ENCODE data around the gene PALLD. TPM values are rescaled to one million over a fixed set of nuclear protein-coding genes. Genes with fewer than 3 reads are reported as not detected.

PALLD gene
- total RNA-seq, 1 experiment from 2014 or later = 6.5 TPM

DNA sequence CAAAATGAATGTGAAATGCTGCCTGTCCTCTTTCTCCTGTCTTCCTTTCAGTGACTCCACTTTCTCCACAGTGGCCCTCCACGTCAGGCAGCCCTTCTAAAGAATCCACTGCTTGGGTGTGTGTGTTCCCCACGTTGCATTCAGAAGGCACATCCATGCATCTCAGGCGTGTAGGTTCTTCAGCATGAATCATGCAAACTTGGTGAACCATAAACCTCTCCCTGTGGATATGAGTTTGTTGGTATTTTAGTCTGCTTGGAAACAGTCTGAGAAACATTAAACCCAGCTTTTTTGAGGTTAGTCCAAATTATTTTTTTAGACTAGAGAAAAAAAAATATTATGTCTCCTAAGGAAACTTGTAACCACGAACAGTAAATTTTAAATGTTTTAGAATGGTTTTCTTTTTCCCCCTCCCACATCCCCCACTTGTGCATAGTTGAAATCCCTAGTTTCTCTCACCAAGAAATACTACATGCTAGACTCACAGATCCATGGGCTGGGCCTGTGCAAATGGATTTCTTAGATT, 261.6 kb downstream of the PALLD start:
- H3K27me3 ChIP-seq (ENCODE audit: control insufficient read depth, insufficient read depth, low read length) = no peaks in the 10 kb centered on the region
- in situ Hi-C loops (cut with HindIII; ENCODE audit: low pct_unique_long_range_greater_than_20kb, low sequenced_read_pairs) = no loop called here
- TF ChIP-seq SIN3A (IDR thresholded peaks at IDR 0.05; ENCODE audit: borderline replicate concordance, insufficient read depth, low read depth, low read length) (no peak), TCF7L2 (IDR thresholded peaks at IDR 0.05; ENCODE audit: low read depth, low read length) (no peak), POLR2AphosphoS5 (IDR thresholded peaks at IDR 0.05; ENCODE audit: low read depth, low read length) (no peak), REST (IDR thresholded peaks at IDR 0.05; ENCODE audit: insufficient read depth in 1 of 2, low read depth in 2 of 2, low read length in 1 of 2) (no peak)
- TF ChIP-seq, protein P1, sequence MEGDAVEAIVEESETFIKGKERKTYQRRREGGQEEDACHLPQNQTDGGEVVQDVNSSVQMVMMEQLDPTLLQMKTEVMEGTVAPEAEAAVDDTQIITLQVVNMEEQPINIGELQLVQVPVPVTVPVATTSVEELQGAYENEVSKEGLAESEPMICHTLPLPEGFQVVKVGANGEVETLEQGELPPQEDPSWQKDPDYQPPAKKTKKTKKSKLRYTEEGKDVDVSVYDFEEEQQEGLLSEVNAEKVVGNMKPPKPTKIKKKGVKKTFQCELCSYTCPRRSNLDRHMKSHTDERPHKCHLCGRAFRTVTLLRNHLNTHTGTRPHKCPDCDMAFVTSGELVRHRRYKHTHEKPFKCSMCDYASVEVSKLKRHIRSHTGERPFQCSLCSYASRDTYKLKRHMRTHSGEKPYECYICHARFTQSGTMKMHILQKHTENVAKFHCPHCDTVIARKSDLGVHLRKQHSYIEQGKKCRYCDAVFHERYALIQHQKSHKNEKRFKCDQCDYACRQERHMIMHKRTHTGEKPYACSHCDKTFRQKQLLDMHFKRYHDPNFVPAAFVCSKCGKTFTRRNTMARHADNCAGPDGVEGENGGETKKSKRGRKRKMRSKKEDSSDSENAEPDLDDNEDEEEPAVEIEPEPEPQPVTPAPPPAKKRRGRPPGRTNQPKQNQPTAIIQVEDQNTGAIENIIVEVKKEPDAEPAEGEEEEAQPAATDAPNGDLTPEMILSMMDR (IDR thresholded peaks at IDR 0.05) = no peak
- CTCF ChIA-PET = no interaction called here
- DNase-seq (ENCODE audit: low read depth, low spot score) = no peak
- ATAC-seq = no peak
- POLR2A ChIA-PET = no interaction called here
- no peak overlapping the region for H3K27ac ChIP-seq (ENCODE audit: low read length)
- intact Hi-C loops (cut with micrococcal nuclease; ENCODE audit: unreplicated experiment) = no loop called here
- H3K4me3 ChIP-seq (ENCODE audit: low read depth in 2 of 2, low read length in 2 of 2) = no peak overlapping the region
- H3K4me1 ChIP-seq (ENCODE audit: control insufficient read depth, insufficient read depth, low read length) = no peaks in the 10 kb centered on the region
- H3K36me3 ChIP-seq (ENCODE audit: control insufficient read depth, insufficient read depth, low read length) = no peaks in the 10 kb centered on the region
- BruUV-seq (replicated peaks) = no TSS peak
- no peaks in the 10 kb centered on the region for H3K9me3 ChIP-seq (ENCODE audit: control insufficient read depth, insufficient read depth, low read depth, low read length)

- no peak overlapping the region for H3K27ac ChIP-seq (ENCODE audit: low read length)
- BruUV-seq (replicated peaks) = no TSS peak
- in situ Hi-C loops (cut with HindIII; ENCODE audit: low pct_unique_long_range_greater_than_20kb, low sequenced_read_pairs) = no loop called here
- intact Hi-C loops (cut with micrococcal nuclease; ENCODE audit: unreplicated experiment) = no loop called here
- no peak for ATAC-seq
- H3K27me3 ChIP-seq (ENCODE audit: control insufficient read depth, insufficient read depth, low read length) = no peaks in the 10 kb centered on the region
- ChIA-PET POLR2A (no interaction called here), CTCF (no interaction called here)
- H3K4me3 ChIP-seq (ENCODE audit: low read depth in 2 of 2, low read length in 2 of 2) = no peak overlapping the region
- H3K9me3 ChIP-seq (ENCODE audit: control insufficient read depth, insufficient read depth, low read depth, low read length) = no peaks in the 10 kb centered on the region
- DNase-seq (ENCODE audit: low read depth, low spot score) = no peak
- no peaks in the 10 kb centered on the region for H3K36me3 ChIP-seq (ENCODE audit: control insufficient read depth, insufficient read depth, low read length)
- H3K4me1 ChIP-seq (ENCODE audit: control insufficient read depth, insufficient read depth, low read length) = no peaks in the 10 kb centered on the region
- TF ChIP-seq TCF7L2 (IDR thresholded peaks at IDR 0.05; ENCODE audit: low read depth, low read length) = no peak
These were observed 262.5 kb downstream of the PALLD start for GRCh38 chr4:168759321-168759720.

DNA sequence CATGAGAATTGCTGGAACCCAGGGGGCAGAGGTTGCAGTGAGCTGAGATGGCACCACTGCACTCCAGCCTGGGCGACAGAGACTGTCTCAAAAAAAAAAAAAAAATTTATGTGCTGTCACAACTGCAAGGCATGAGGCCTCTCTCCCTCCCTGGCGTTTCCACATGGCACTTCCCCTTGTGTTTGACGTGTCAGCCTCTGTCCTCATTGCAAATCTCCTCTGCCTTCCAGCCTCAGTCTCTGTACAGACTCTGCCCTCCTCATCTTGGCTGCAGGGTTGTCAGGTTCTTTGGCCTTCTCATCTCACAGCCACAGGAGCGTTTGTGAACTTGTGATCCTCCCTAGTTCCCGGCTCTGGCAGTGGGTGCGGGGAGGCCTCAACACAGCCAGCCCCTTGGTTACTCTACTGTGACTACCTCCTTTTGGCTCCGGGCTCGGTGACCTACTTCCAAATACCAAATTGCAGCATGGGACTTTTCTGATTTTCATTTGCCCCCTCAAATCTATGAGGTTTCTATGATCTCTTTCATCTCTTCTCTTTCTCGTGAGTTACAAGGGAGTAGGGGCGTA, 263.2 kb downstream of the PALLD start:
- intact Hi-C loops (cut with micrococcal nuclease; ENCODE audit: unreplicated experiment) = no loop called here
- ATAC-seq (no peak), DNase-seq (ENCODE audit: low read depth, low spot score) (no peak)
- POLR2A ChIA-PET = no interaction called here
- TF ChIP-seq SIN3A (IDR thresholded peaks at IDR 0.05; ENCODE audit: borderline replicate concordance, insufficient read depth, low read depth, low read length) = no peak
- TF ChIP-seq REST (IDR thresholded peaks at IDR 0.05; ENCODE audit: insufficient read depth in 1 of 2, low read depth in 2 of 2, low read length in 1 of 2) = no peak
- TF ChIP-seq POLR2AphosphoS5 (IDR thresholded peaks at IDR 0.05; ENCODE audit: low read depth, low read length) = no peak
- TF ChIP-seq TCF7L2 (IDR thresholded peaks at IDR 0.05; ENCODE audit: low read depth, low read length) = no peak
- TF ChIP-seq, protein P1 (IDR thresholded peaks at IDR 0.05) = no peak
- no peaks in the 10 kb centered on the region for H3K27me3 ChIP-seq (ENCODE audit: control insufficient read depth, insufficient read depth, low read length)
- no peaks in the 10 kb centered on the region for H3K36me3 ChIP-seq (ENCODE audit: control insufficient read depth, insufficient read depth, low read length)
- no peaks in the 10 kb centered on the region for H3K4me1 ChIP-seq (ENCODE audit: control insufficient read depth, insufficient read depth, low read length)
- in situ Hi-C loops (cut with HindIII; ENCODE audit: low pct_unique_long_range_greater_than_20kb, low sequenced_read_pairs) = no loop called here
- BruUV-seq (replicated peaks) = no TSS peak
- no peak overlapping the region for H3K4me3 ChIP-seq (ENCODE audit: low read depth in 2 of 2, low read length in 2 of 2)
- H3K27ac ChIP-seq (ENCODE audit: low read length) = no peak overlapping the region
- CTCF ChIA-PET = no interaction called here
- H3K9me3 ChIP-seq (ENCODE audit: control insufficient read depth, insufficient read depth, low read depth, low read length) = no peaks in the 10 kb centered on the region

Data from Panc1 (cell line).